IMR-90 (cell line): ENCODE results near the gene UST. TPM values are rescaled to one million over a fixed set of nuclear protein-coding genes. Genes with fewer than 3 reads are reported as not detected.
A peak's percentile ranks its signal among the peaks of the same experiment; 100 is the strongest.

ENCODE experiments used
- ATAC-seq: fragments of 200-7000 bp; cut with Tn5 transposase; 2 replicates; pipeline ENCODE4 v1.9.1; 2020; ENCODE audit warnings: low read depth, mild to moderate bottlenecking, moderate library complexity
- BruUV-seq: library from RNA; stranded (reverse); fragments of 400-500 nt; replicated peaks from 2 replicates; lab custom pipeline; 2021; lab: Mats Ljungman, UMichigan
- CTCF ChIA-PET: fragments of 300-600 bp; formaldehyde crosslinking; extraction: SDS; loops from one replicate; lab custom pipeline; 2021; ENCODE audit warnings: antibody characterized with exemption; lab: Yijun Ruan, JAX
- POLR2A ChIA-PET: fragments of 300-600 bp; sonication (Branson Sonifier 250); formaldehyde crosslinking; loops from one replicate; lab custom pipeline; 2022; ENCODE audit warnings: antibody characterized with exemption; ENCODE audit not compliant: unreplicated experiment; lab: Charles Lee
- DNase-seq: peaks from one replicate; pipeline ENCODE4 v3.0.0; 2013
- H2AFZ ChIP-seq: replicated peaks from 2 replicates; pipeline ENCODE3; 2013; ENCODE audit warnings: low read length, mild to moderate bottlenecking; ENCODE audit not compliant: poor library complexity
- H2AK5ac ChIP-seq: 2 replicates; pipeline ENCODE4 v1.6.1; 2013; ENCODE audit warnings: low read depth, low read length, inconsistent platforms
- H2AK9ac ChIP-seq: replicated peaks from 2 replicates; pipeline ENCODE3; 2013; ENCODE audit warnings: mild to moderate bottlenecking, low read depth, low read length, moderate library complexity; ENCODE audit not compliant: poor library complexity
- H2BK120ac ChIP-seq: 2 replicates; pipeline ENCODE4 v1.6.1; 2013; ENCODE audit warnings: low read depth, low read length, inconsistent platforms
- H2BK15ac ChIP-seq: 3 replicates; pipeline ENCODE4 v1.6.1; 2013; ENCODE audit warnings: low read depth, low read length, inconsistent platforms
- H2BK20ac ChIP-seq: 2 replicates; pipeline ENCODE4 v1.6.1; 2013; ENCODE audit warnings: low read depth, mild to moderate bottlenecking, inconsistent platforms, low read length, moderate library complexity
- H2BK5ac ChIP-seq: 2 replicates; pipeline ENCODE4 v1.6.1; 2013; ENCODE audit warnings: mild to moderate bottlenecking, low read depth, low read length, inconsistent platforms; ENCODE audit not compliant: poor library complexity, severe bottlenecking
- H3K14ac ChIP-seq: replicated peaks from 2 replicates; pipeline ENCODE4 v1.6.1; 2013; ENCODE audit warnings: low read depth, low read length, inconsistent platforms
- H3K18ac ChIP-seq: 2 replicates; pipeline ENCODE4 v1.6.1; 2013; ENCODE audit warnings: low read depth, low read length, control low read depth
- H3K23ac ChIP-seq: 2 replicates; pipeline ENCODE4 v1.6.1; 2013; ENCODE audit warnings: low read depth, low read length, inconsistent platforms
- H3K27ac ChIP-seq: 2 replicates; pipeline ENCODE4 v1.5.1; 2013; ENCODE audit warnings: mild to moderate bottlenecking, control low read depth, low read length; ENCODE audit not compliant: insufficient read depth
- H3K27me3 ChIP-seq: 2 replicates; pipeline ENCODE4 v1.6.1; 2013; ENCODE audit warnings: low read length; ENCODE audit not compliant: control insufficient read depth, insufficient read depth
- H3K36me3 ChIP-seq: 2 replicates; pipeline ENCODE4 v1.6.1; 2013; ENCODE audit warnings: low read length, mixed read lengths; ENCODE audit not compliant: control insufficient read depth, insufficient read depth
- H3K4ac ChIP-seq: 2 replicates; pipeline ENCODE4 v1.6.1; 2013; ENCODE audit warnings: low read depth, low read length, inconsistent platforms
- H3K4me1 ChIP-seq: 2 replicates; pipeline ENCODE4 v1.6.1; 2013; ENCODE audit warnings: low read length, mixed read lengths; ENCODE audit not compliant: control insufficient read depth, insufficient read depth
- H3K4me2 ChIP-seq: 2 replicates; pipeline ENCODE4 v1.6.1; 2013; ENCODE audit warnings: low read depth, mild to moderate bottlenecking, control low read depth, low read length, moderate library complexity
- H3K4me3 ChIP-seq: 2 replicates; pipeline ENCODE4 v1.5.1; 2013; ENCODE audit warnings: low read depth, mild to moderate bottlenecking, control low read depth, low read length, moderate library complexity; ENCODE audit not compliant: insufficient read depth
- H3K56ac ChIP-seq: 2 replicates; pipeline ENCODE4 v1.6.1; 2013; ENCODE audit warnings: low read length, inconsistent platforms; ENCODE audit not compliant: insufficient read depth; ENCODE audit errors: extremely low read depth
- H3K79me1 ChIP-seq, 2 experiments: 2 replicates each; pipeline ENCODE4 v1.6.1; 2013; ENCODE audit warnings: low read length in 2 of 2, inconsistent platforms in 1 of 2, low read depth in 1 of 2
- H3K9ac ChIP-seq: 2 replicates; pipeline ENCODE4 v1.6.1; 2013; ENCODE audit warnings: low read depth, low read length, control low read depth
- H3K9me1 ChIP-seq: 2 replicates; pipeline ENCODE4 v1.6.1; 2013; ENCODE audit warnings: low read length, inconsistent platforms; ENCODE audit not compliant: insufficient read depth
- H3K9me3 ChIP-seq: 2 replicates; pipeline ENCODE4 v1.6.1; 2013; ENCODE audit warnings: low read length; ENCODE audit not compliant: control insufficient read depth, insufficient read depth
- H4K20me1 ChIP-seq: 2 replicates; pipeline ENCODE4 v1.6.1; 2013; ENCODE audit warnings: low read length, inconsistent platforms; ENCODE audit not compliant: insufficient read depth
- H4K5ac ChIP-seq: 2 replicates; pipeline ENCODE4 v1.6.1; 2013; ENCODE audit warnings: mild to moderate bottlenecking, low read depth, low read length, control low read depth
- H4K8ac ChIP-seq, 2 experiments: 2 replicates each; pipeline ENCODE4 v1.6.1; 2013; ENCODE audit warnings: low read depth in 2 of 2, low read length in 2 of 2, control low read depth in 1 of 2, inconsistent platforms in 1 of 2
- H4K91ac ChIP-seq: 2 replicates; pipeline ENCODE4 v1.6.1; 2013; ENCODE audit warnings: low read depth, low read length, inconsistent platforms; ENCODE audit not compliant: insufficient read depth
- CHD1 ChIP-seq: IDR thresholded peaks from 2 replicates; pipeline ENCODE4 v1.6.1; 2012; ENCODE audit warnings: low read depth, low read length, improper control_type of control experiment
- CTCF ChIP-seq: conservative IDR thresholded peaks from 2 replicates; pipeline ENCODE4 v1.5.1; 2012; ENCODE audit warnings: mild to moderate bottlenecking, low read depth, low read length, improper control_type of control experiment
- FOS ChIP-seq: fragments of 150-350 bp; IDR thresholded peaks from 2 replicates; pipeline ENCODE4 v1.6.1; 2016; ENCODE audit warnings: low read depth, low read length
- MXI1 ChIP-seq: IDR thresholded peaks from 2 replicates; pipeline ENCODE4 v1.6.1; 2012; ENCODE audit warnings: low read depth, mild to moderate bottlenecking, low read length, moderate library complexity, borderline replicate concordance
- RAD21 ChIP-seq: IDR thresholded peaks from 2 replicates; pipeline ENCODE4 v1.6.1; 2012; ENCODE audit warnings: low read length, improper control_type of control experiment
- RFX5 ChIP-seq: IDR thresholded peaks from 2 replicates; pipeline ENCODE4 v1.8.0; 2012; ENCODE audit warnings: low read depth, mild to moderate bottlenecking, low read length, moderate library complexity
- WGBS, 2 experiments: methylation state at CpG; one replicate each; pipeline versions ENCODE4 v1.1.5 to v1.1.7; 2013; ENCODE audit warnings: missing lambda C conversion rate in 2 of 2; ENCODE audit not compliant: insufficient read length in 1 of 2; ENCODE audit errors: extremely low coverage in 2 of 2; 5-methylcytosine and 5-hydroxymethylcytosine counted together
- dilution Hi-C: fragments of 300-500 bp; cut with HindIII; formaldehyde crosslinking; loops from one replicate; pipeline ENCODE4 v1.14.3; 2018; ENCODE audit warnings: low sequenced_read_pairs; ENCODE audit not compliant: unreplicated experiment
- in situ Hi-C: fragments of 300-500 bp; cut with MboI; formaldehyde crosslinking; loops from 3 replicates; pipeline ENCODE4 v1.14.3; 2019; ENCODE audit warnings: low sequenced_read_pairs, inconsistent platforms, mixed read lengths
- intact Hi-C: fragments of 100-400 bp; cut with micrococcal nuclease; formaldehyde crosslinking; loops from 2 replicates; pipeline ENCODE4 v1.10.0; 2022
- polyA plus RNA-seq, 3 experiments: library from polyadenylated mRNA; depleted of rRNA; stranded (reverse); fragments of >200 nt; gene quantifications; 2 replicates each; pipeline ENCODE4 v1.2.3, GENCODE V29; 2012; ENCODE audit warnings: low replicate concordance in 1 of 3
- total RNA-seq: library from RNA; depleted of rRNA; stranded (reverse); fragments of >200 nt; gene quantifications from 2 replicates; pipeline ENCODE4 v1.2.3, GENCODE V29; 2012
- TF ChIP-seq, protein P1 (sequence below): fragments of 150-350 bp; IDR thresholded peaks from 2 replicates; pipeline ENCODE4 v1.6.1; 2016; ENCODE audit warnings: low read depth, mild to moderate bottlenecking, low read length, moderate library complexity, borderline replicate concordance

Gene UST
- total and polyA plus RNA-seq, 2 of the 4 experiments (the other 2 are of a cell fraction), result 7.7 to 13.8 TPM

DNA sequence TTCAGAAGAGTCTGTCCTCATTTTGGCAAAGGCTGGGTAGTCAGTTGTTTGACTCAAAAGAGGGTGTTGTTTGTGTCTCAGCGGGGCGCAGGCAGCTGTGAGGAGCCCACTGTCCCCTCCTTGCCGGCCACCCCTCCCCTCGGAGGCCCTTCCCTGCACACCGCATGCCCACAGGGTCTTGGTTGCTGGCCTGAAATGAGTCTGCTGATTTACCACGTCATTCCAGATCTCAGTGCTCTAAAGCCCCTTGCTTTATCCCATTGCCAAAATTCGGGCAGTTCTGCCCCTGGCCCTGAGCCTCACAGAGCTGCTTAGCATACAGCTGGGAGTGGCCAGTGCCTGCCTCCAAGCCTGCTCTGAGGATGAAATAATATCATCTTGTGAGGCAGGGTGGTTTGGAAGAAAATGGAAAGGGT, 220.7 kb downstream of the UST start:
- peak overlapping the region; percentile 54; the same call in 1 of the 2 replicates for H2AK5ac ChIP-seq
- intact Hi-C loops, result no loop called here
- POLR2A ChIA-PET, result no interaction called here
- H2AFZ ChIP-seq, result no peak overlapping the region
- 54% methylated on average over 2 of the region's 7 CpGs; no CpG with 5 or more reads in 1 of the 2 experiments for WGBS, 2 experiments
- H3K27me3 ChIP-seq, result no peaks in the 10 kb centered on the region
- H4K91ac ChIP-seq, result peak overlapping the region; percentile 26; the same call in 1 of the 2 replicates
- CTCF ChIA-PET, result interaction anchor here (2.7 kb wide), 1 partner anchor 390 kb away, joined by 10 read pairs; no protein-coding TSS in a partner anchor
- no peak overlapping the region for H2BK20ac ChIP-seq
- H3K36me3 ChIP-seq, result peaks cover 2% of the 10 kb centered on the region; the same call in 1 of the 2 replicates
- peak overlapping the region; percentile 36; the same call in 1 of the 2 replicates for H2BK120ac ChIP-seq
- BruUV-seq, result no TSS peak
- H3K4me2 ChIP-seq, result no peak overlapping the region
- H3K79me1 ChIP-seq, result no peaks in the 10 kb centered on the region
- no peak overlapping the region for H4K5ac ChIP-seq
- no peak overlapping the region; the same call in 1 of the 2 replicates for H3K18ac ChIP-seq
- TF ChIP-seq RAD21 (no peak), MXI1 (no peak), CTCF (no peak), FOS (no peak), CHD1 (no peak), RFX5 (no peak)
- TF ChIP-seq, protein P1, sequence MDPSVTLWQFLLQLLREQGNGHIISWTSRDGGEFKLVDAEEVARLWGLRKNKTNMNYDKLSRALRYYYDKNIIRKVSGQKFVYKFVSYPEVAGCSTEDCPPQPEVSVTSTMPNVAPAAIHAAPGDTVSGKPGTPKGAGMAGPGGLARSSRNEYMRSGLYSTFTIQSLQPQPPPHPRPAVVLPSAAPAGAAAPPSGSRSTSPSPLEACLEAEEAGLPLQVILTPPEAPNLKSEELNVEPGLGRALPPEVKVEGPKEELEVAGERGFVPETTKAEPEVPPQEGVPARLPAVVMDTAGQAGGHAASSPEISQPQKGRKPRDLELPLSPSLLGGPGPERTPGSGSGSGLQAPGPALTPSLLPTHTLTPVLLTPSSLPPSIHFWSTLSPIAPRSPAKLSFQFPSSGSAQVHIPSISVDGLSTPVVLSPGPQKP, result no peak
- H3K4me3 ChIP-seq, result no peak overlapping the region
- peak overlapping the region; percentile 59 for H2AK9ac ChIP-seq
- in situ Hi-C loops, result no loop called here
- no peaks in the 10 kb centered on the region for H3K9me3 ChIP-seq
- no peaks in the 10 kb centered on the region; the same call in 1 of the 2 replicates for H4K20me1 ChIP-seq
- no peak overlapping the region for H4K8ac ChIP-seq
- H2BK15ac ChIP-seq, result no peak overlapping the region
- peaks cover 29% of the 10 kb centered on the region for H3K4me1 ChIP-seq
- H3K4ac ChIP-seq, result peak overlapping the region; percentile 42
- H3K27ac ChIP-seq, result no peak overlapping the region
- ATAC-seq, result no peak
- H3K23ac ChIP-seq, result no peak overlapping the region
- H3K9me1 ChIP-seq, result peaks cover 16% of the 10 kb centered on the region
- dilution Hi-C loops, result no loop called here
- no peak overlapping the region for H2BK5ac ChIP-seq
- DNase-seq, result no peak
- no peak overlapping the region for H3K56ac ChIP-seq
- no peak overlapping the region for H3K9ac ChIP-seq
- 0 out of 2 replicates have a peak overlapping the region, but pooled peaks have one; percentile 34 for H3K14ac ChIP-seq
